GM12865 (cell line): ENCODE measurements around the gene NUMB.
"Not testable (repeated sequence)": the region's sequence is repeated elsewhere in the genome, so short reads cannot be mapped to it uniquely, and the experiment has no call there.

ENCODE experiments used
- DNase-seq: peaks from one replicate; pipeline ENCODE4 v3.0.0; 2010; ENCODE audit warnings: low read depth
- H3K4me3 ChIP-seq: 2 replicates; pipeline ENCODE4 v1.5.1; 2011; ENCODE audit warnings: mild to moderate bottlenecking, low read depth, low read length, control low read depth
- TF ChIP-seq, protein P1 (sequence below): IDR thresholded peaks from 2 replicates; pipeline ENCODE4 v1.5.1; 2011; ENCODE audit warnings: low read length, control low read depth, low read depth, inconsistent platforms; ENCODE audit not compliant: insufficient read depth; ENCODE audit errors: missing control alignments

Gene NUMB

DNA sequence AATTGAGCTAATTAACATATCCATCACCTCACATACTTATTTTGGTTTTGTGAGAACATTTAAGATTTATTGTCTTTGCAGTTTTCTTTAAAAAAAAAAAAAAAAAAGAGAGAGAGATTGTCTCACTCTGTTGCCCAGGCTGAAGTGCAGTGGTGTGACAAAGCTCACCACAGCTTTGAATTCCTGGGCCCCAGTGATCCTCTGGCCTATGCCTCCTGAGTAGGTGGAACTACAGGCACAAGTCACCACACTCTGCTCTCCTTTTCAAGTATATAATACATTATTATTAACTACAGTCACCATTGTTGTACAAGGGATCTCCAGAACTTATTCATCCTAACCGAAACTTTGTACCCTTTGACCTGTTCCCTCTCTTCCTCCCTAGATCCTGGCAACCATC lies 64.0 kb downstream of the NUMB start:
- TF ChIP-seq, protein P1, sequence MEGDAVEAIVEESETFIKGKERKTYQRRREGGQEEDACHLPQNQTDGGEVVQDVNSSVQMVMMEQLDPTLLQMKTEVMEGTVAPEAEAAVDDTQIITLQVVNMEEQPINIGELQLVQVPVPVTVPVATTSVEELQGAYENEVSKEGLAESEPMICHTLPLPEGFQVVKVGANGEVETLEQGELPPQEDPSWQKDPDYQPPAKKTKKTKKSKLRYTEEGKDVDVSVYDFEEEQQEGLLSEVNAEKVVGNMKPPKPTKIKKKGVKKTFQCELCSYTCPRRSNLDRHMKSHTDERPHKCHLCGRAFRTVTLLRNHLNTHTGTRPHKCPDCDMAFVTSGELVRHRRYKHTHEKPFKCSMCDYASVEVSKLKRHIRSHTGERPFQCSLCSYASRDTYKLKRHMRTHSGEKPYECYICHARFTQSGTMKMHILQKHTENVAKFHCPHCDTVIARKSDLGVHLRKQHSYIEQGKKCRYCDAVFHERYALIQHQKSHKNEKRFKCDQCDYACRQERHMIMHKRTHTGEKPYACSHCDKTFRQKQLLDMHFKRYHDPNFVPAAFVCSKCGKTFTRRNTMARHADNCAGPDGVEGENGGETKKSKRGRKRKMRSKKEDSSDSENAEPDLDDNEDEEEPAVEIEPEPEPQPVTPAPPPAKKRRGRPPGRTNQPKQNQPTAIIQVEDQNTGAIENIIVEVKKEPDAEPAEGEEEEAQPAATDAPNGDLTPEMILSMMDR = no peak
- no peak for DNase-seq

DNA sequence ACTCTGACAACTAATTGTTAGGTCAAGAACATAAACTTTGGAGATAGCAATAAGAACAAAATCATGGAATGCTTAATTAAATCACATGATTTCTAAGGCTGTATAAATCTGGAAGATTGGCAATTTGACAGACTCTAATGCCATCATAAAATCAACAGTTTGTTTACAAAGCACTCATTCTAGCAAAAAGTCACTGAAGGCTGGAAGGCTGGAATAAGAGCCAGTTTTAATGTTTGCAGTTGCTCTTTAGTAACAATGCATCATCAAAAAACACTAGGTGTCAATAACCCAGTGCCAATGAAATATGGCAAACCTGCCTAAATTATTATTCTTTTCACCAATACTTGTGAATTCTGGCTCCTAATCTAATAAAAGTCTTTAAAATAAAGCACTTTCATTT lies 65.0 kb downstream of the NUMB start:
- TF ChIP-seq, protein P1 = no peak
- DNase-seq = no peak
- no peak overlapping the region for H3K4me3 ChIP-seq

More for the DNA sequence above, 64.0 kb downstream of the NUMB start:
- H3K4me3 ChIP-seq = no peak overlapping the region

GRCh38 chr14:73392329-73393257 lies 65.8 kb downstream of the NUMB start:
- DNase-seq = peak; percentile 33
- TF ChIP-seq, protein P1 = no peak
- H3K4me3 ChIP-seq = no peak overlapping the region

DNA sequence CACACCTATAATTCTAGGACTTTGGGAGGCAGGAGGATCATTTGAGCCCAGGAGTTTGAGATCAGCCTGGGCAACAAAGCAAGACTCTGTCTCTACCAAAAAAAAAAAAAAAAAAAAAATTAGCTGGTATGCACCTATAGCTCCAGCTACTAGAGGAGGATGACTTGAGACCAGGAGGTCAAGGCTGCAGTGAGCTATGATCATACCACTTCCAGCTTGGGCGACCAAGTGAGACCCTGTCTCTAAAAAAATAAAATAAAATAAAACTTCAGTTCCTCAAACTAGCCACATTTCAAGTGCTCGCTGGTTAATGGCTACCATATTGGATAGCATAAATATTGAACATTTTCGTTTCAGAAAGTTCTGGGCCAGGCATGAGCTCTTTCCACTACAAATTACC lies 70.5 kb downstream of the NUMB start:
- not testable (repeated sequence) for H3K4me3 ChIP-seq, DNase-seq

DNA sequence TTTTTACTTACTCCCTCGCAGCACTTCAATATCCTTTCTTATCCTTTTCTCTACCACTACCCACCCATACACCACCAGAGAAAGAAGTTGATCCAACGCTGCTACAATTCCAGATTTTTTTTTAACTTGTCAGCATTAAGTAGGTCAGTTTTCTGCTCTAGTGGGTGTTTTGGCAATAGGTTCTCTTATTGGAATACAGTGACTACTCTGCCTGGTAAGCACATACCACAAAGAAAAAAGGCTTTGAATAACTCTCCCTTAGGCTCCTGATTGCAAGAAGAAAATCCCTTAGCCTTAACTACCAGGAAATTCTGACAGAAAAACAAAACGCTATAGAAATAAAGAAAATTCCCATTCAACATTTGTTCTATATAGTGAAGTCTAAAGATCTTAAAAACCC lies 72.0 kb downstream of the NUMB start:
- TF ChIP-seq, protein P1 = no peak
- DNase-seq = no peak

DNA sequence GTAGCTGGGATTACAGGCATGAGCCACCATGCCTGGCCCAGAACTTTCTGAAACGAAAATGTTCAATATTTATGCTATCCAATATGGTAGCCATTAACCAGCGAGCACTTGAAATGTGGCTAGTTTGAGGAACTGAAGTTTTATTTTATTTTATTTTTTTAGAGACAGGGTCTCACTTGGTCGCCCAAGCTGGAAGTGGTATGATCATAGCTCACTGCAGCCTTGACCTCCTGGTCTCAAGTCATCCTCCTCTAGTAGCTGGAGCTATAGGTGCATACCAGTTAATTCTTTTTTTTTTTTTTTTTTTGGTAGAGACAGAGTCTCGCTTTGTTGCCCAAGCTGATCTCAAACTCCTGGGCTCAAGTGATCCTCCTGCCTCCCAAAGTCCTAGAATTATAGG lies 73.3 kb downstream of the NUMB start:
- DNase-seq, H3K4me3 ChIP-seq: not testable (repeated sequence)

More for the DNA sequence above, 72.0 kb downstream of the NUMB start:
- no peak overlapping the region for H3K4me3 ChIP-seq

DNA sequence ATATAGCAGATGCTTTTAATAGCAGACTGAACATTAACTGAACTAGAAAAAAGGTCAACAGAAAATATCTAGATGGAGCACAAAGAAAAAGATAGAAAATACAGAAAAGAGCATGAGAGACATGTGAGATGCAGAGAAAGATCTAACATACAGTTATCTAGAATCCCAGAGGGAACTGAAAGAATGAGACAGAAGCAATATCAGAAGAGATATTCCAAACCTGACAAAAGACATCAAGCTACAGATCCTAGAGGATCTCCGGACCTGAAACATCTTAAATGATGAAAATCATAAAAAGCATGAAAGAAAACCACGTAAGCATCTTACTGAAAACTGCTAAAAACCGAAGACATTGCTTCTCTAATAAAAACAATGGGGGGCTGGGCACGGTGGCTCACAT lies 75.0 kb downstream of the NUMB start:
- no peak overlapping the region for H3K4me3 ChIP-seq
- no peak for DNase-seq
- TF ChIP-seq, protein P1 = no peak

DNA sequence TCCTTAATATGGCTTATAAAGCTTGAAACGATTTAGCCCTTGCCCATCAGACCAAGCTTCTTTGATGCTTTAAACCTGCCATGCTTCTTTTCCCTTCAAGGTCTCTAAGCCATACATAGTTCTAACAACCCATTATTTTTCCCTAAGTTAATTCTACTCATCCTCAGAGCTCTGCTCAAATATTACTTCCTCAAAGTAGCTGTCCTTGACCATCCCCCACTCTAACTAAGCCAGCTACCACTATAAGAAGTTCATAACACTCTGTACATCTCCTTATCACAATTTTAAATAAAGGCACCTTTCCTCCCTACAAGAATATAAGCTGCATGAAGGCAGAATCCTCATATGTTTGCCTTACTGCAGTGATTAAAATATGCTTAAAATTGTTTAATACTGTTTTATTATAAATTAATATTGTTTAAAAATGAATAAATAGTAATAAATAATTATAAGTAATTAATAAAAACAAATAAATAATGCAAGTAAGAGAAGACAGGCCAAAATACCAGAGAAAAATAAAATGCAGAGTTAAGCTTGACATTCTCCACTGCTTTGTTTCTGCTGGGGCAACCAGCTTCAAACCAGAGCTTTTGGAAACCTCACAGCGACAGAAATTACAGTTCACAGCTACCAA lies 76.8 kb downstream of the NUMB start:
- H3K4me3 ChIP-seq = no peak overlapping the region
- TF ChIP-seq, protein P1 = no peak
- DNase-seq = no peak
